HuH-7.5 (cell line): ENCODE measurements around the gene FAM13A.

Source experiments
- DNase-seq: peaks from one replicate; pipeline ENCODE4 v3.0.0; 2011; ENCODE audit warnings: low spot score

FAM13A gene

DNA sequence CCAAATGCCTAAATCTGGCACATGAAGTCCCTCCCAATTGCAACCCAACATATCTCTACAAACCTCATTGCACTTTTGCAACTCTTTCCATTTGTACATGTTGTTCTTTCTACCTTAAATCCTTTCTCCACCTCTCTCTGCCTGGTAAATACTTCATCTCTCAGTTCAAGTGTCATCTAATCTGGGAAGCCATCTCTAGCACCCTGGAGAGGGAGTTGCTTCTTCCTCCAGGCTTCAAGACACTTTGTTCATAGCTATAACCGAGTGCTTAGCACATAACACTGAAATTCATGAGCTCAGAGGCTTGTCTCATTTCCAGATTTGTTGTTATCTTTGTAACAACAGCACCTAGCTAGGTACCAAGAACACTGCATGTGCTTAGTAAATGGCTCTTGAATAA is 244.6 kb downstream of the FAM13A start:
- DNase-seq: no peak

DNA sequence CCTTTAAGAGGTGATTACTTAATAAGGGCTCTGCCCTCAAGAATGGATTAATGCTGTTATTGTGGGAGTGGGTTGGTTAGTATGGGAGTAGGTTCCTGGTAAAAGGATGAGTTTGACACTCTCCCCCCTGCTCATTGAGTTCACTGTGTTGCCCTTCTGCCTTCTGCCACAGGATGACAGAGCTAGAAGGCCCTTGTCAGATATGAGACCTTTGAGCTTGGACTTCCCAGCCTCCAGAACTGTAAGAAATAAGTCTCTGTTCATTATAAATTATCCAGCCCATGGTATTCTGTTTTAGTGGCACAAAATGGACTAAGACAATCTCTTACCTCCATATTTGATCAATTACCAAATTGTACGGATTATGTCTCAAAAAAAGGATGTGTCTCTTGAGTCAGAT is 245.1 kb downstream of the FAM13A start:
- no peak for DNase-seq

DNA sequence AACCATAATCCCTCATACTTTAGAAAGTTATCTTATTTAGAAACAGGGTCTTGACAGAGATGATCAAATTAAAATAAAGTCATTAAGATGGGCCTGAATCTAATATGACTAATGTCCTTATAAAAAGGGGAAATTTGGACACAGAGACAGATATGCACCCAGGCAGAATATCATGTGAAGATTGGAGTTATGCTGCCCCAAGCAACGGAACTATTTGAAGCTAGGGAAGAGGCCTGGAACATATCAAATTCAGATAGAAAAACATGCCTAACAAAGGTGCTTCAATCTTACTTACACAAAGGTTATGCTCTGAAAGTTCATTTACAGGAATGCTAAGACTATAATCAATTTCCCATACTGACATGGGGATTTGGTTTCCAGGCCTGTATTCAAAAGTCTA is 246.7 kb downstream of the FAM13A start:
- DNase-seq: no peak

- no peak for DNase-seq
Observed at GRCh38 chr4:88809576-88810219, 247.3 kb downstream of the FAM13A start.

DNA sequence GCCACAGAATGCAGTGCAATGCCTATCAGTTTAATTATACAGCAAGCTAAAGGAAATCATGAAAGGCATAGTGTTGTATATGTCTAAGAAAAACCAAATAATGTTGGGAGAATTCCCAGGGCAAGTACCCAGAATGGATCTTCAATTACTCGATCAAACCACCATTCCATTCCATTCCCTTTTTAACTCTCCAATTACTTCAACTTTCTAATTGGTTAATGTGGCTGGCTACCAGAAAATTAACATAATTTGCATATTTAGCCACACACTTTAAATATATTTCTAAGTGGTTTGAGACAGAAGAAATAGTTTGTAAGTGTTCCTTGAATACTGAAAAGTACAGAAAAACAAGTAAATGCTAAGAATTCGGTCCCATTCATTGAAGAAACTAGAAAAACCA is 247.9 kb downstream of the FAM13A start:
- no peak for DNase-seq

DNA sequence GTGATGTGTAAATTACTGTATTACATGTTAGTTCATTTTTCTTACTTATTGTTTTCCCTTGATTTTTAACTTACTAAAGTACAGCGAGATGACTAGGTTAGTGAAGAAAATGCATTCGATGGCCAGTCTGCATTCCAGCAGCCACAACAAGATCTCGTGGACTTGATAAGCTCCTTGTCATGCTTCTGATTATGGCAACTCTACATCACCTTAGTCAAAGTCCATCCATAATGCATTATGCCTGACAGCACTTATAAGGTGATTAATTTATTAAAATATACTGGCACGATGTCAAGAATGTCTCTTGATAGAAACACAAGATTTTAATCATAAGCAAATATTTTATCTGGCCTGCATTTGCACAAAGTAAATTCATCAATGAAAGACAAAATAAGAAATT is 249.5 kb downstream of the FAM13A start:
- no peak for DNase-seq

DNA sequence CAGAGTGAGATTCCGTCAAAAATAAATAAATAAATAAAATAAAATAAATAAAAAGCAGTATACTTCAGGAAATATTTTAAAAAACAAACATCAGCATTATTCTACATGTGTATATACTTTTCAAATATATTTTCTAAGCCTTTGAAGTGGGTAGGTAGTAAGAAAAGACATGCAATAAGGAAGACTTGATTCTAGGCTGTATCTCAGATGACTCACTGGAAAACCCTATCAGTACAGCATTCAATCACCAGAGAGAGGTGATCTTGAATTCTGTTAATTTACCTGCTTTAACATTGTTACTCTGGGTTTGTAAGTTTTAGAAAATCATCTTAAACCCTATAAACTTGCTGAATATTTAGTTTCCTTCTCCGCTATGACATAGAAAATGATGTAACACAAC is 252.8 kb downstream of the FAM13A start:
- no peak for DNase-seq

- DNase-seq: no peak
Observed at GRCh38 chr4:88803600-88804096, 253.3 kb downstream of the FAM13A start.

- no peak for DNase-seq
Observed at GRCh38 chr4:88802585-88803286, 254.2 kb downstream of the FAM13A start.

GRCh38 chr4:88802138-88802537 is 254.8 kb downstream of the FAM13A start:
- DNase-seq: no peak

DNA sequence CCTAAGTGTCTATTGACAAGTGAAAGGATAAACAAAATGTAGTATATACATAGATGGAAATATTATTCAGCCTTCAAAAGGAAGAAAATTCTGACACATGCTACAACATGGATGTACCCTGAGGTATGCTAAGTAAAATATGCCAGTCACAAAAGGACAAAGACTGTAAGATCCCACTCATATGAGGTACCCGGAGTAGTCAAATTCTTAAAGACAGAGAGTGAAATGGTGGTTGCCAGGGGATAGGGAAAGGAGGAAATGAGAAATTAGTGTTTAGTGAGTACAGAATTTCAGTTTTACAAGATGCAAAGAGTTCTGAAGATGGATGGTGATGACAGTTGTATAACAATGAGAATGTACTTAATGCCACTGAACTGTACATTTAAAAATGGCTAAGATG is 257.1 kb downstream of the FAM13A start:
- DNase-seq: no peak

GRCh38 chr4:88797725-88798124 is 259.3 kb downstream of the FAM13A start:
- no peak for DNase-seq

GRCh38 chr4:88796545-88796944 is 260.4 kb downstream of the FAM13A start:
- no peak for DNase-seq

DNA sequence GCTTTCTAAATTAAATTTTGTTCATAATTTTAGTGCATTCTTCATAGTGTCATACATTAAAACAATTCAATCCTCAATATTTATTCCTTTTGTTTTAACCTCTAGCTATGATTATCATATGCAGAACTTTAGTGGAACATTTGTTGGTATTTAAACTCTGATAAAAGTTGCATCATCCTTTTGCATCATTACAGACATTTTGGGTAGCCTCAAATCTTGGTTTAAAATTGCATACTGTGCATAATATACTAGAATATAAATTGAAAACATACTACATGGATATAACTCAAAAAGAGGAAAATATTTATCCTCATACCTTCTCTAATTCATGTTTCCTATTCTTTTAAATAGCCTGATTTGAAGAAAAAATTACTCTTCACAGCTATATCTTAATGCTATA is 262.0 kb downstream of the FAM13A start:
- DNase-seq: no peak

DNA sequence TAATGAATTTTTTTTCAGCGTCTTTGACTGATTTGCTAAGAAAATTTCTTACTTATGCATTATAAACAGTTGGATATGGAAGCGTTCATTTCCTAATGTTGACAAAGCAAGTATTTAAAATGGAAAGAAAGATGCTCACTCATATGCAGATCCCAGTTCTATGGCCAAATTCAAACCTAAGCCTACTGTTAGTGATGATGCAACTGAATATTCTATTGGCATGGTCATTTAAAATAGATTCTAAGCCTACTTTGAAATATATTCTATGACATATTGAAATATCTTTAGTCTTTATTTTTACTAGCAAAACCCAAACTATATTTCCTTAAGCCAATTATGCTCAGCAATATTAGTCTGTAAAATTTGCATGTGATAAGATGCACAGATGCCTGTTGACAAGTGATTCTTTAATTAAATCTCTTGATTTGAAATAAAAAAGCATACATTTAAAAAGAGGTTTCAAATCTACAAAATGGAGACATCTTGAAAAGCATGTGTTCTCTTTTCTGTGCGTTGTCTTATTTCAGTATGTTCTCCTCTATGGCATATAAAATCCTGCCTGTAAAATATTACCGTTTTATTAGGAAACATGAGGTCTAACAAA is 262.8 kb downstream of the FAM13A start:
- no peak for DNase-seq

DNA sequence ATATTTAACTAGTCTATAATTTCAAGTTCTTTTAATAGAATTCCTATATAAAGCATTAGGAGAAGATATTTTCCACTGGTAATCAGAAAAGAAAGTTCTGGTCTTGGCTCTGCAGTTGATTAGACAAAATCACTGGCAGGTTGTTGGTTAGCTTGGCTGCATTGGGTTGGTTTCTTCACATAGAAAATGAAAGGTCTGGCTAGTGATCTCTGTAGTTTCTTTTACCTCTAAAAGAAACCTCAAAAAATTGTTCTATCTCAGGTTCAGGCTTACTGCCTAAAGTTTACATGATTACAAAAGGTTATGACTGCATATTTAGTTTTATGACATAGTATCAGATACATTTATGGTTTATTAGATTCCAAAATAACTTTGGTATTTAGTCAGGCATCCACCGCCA is 263.5 kb downstream of the FAM13A start:
- no peak for DNase-seq

DNA sequence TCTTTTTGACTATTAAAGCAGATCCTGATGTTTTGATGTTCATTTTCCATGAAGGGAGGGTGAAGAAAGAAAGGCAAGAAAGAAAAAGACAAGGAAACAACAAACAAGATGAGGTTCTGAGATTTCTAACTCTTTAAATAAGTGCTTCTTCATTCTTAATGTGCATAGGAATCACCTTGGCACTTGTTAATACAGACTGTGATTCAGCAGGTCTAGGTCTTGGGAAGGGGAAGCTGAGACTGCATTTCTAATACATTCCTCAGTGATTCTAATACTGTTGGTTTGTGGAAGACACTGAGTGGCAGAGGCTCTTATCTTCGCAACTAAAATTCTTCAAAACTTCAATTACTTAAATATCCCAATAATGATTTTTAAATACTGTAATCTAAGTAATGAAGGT is 264.2 kb downstream of the FAM13A start:
- no peak for DNase-seq

DNA sequence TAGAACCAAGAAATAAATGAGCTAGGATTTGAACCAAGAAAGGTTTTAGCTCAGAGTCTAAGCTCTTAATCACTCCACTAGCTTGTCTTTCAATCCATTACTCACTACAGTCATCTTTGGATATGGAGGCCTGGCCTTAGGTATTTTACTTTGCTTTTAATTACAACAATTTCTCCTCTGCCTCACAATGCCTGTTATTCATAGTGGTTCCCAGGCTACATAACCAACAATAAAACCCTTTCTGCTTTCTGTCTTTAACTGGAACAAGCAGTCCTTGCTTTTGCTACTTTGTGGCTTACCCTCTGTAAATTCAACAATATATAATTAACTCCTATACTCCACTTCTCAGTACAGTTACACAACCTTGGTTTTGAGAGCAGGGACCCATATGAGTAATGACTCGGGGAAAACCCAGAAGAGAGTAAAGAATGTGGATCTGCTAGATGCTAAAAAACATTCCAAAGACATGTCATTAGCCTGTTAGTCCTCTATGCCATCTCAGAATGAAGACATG is 264.7 kb downstream of the FAM13A start:
- no peak for DNase-seq

- no peak for DNase-seq
Observed at GRCh38 chr4:88791274-88791673, 265.7 kb downstream of the FAM13A start.

- no peak for DNase-seq
Observed at GRCh38 chr4:88788895-88789294, 268.1 kb downstream of the FAM13A start.

- no peak for DNase-seq
Observed at GRCh38 chr4:88788424-88788823, 268.6 kb downstream of the FAM13A start.

DNA sequence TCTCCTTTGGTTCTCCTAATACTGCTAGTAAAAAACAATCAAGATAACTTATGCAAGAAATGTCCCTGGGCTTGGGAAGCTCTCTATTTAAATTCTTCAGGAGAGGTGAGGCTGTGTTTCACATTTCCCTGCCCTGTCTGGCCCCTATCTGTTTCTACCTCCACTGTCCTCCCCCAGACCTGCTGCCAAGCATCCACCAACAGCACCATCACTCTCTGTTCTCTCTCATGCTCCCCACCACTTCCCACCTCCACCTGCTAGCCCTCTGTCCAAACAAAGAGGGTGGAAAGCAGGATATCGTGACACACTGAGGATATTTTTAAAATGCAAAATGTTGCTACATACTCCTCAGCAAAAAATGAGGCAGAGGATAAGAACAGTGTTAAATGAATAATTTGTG is 271.0 kb downstream of the FAM13A start:
- no peak for DNase-seq

- DNase-seq: no peak
Observed at GRCh38 chr4:88780389-88780788, 276.6 kb downstream of the FAM13A start.
